GM19238 (cell line): ENCODE measurements around the gene B3GNT3.
"Not testable (repeated sequence)": the region's sequence is repeated elsewhere in the genome, so short reads cannot be mapped to it uniquely, and the experiment has no call there.

Experiments used
- DNase-seq: peaks from one replicate; pipeline ENCODE4 v3.0.0; 2011; ENCODE audit warnings: low spot score; ENCODE audit not compliant: insufficient read length

The B3GNT3 gene

GRCh38 chr19:17766543-17767131, 28.3 kb upstream of the B3GNT3 start:
- DNase-seq, result no peak

- no peak for DNase-seq
These were observed 27.4 kb upstream of the B3GNT3 start for GRCh38 chr19:17767559-17767958.

GRCh38 chr19:17770613-17771012, 24.3 kb upstream of the B3GNT3 start:
- DNase-seq, result no peak

- DNase-seq, result no peak
These were observed 22.8 kb upstream of the B3GNT3 start for GRCh38 chr19:17772172-17772571.

GRCh38 chr19:17775245-17775927, 19.6 kb upstream of the B3GNT3 start:
- DNase-seq, result no peak

GRCh38 chr19:17775991-17776803, 18.7 kb upstream of the B3GNT3 start:
- DNase-seq, result peak; percentile 85

- DNase-seq, result not testable (repeated sequence)
These were observed 17.1 kb upstream of the B3GNT3 start for GRCh38 chr19:17777840-17778239.

GRCh38 chr19:17778251-17778967, 16.5 kb upstream of the B3GNT3 start:
- DNase-seq, result no peak

GRCh38 chr19:17778968-17779929, 15.7 kb upstream of the B3GNT3 start:
- no peak for DNase-seq

GRCh38 chr19:17780781-17781180, 14.2 kb upstream of the B3GNT3 start:
- no peak for DNase-seq

- DNase-seq, result not testable (repeated sequence)
These were observed 11.2 kb upstream of the B3GNT3 start for GRCh38 chr19:17783721-17784120.

- peak; percentile 76 for DNase-seq
These were observed 10.5 kb upstream of the B3GNT3 start for GRCh38 chr19:17784201-17785008.

- DNase-seq, result no peak
These were observed 7.5 kb upstream of the B3GNT3 start for GRCh38 chr19:17787274-17787913.

- DNase-seq, result no peak
These were observed 6.3 kb upstream of the B3GNT3 start for GRCh38 chr19:17788632-17789031.

- DNase-seq, result no peak
These were observed 4.7 kb upstream of the B3GNT3 start for GRCh38 chr19:17790059-17790780.

- DNase-seq, result no peak
These were observed 567 bp upstream of the B3GNT3 start for GRCh38 chr19:17794412-17794730.

- no peak for DNase-seq
These were observed 538 bp downstream of the B3GNT3 start for GRCh38 chr19:17795495-17795856.

- DNase-seq, result no peak
These were observed 1.3 kb downstream of the B3GNT3 start for GRCh38 chr19:17796013-17796837.
